ENCODE results near the gene CSTPP1.
"Not testable (repeated sequence)": the region's sequence is repeated elsewhere in the genome, so short reads cannot be mapped to it uniquely, and the experiment has no call there.

CSTPP1 gene

GRCh38 chr11:46913484-46913883 is 23.1 kb upstream of the CSTPP1 start:
- DNase-seq = no peak

GRCh38 chr11:46914363-46914762 is 22.2 kb upstream of the CSTPP1 start:
- no peak for DNase-seq

- no peak for DNase-seq
These were observed 21.7 kb upstream of the CSTPP1 start for GRCh38 chr11:46914910-46915309.

DNA sequence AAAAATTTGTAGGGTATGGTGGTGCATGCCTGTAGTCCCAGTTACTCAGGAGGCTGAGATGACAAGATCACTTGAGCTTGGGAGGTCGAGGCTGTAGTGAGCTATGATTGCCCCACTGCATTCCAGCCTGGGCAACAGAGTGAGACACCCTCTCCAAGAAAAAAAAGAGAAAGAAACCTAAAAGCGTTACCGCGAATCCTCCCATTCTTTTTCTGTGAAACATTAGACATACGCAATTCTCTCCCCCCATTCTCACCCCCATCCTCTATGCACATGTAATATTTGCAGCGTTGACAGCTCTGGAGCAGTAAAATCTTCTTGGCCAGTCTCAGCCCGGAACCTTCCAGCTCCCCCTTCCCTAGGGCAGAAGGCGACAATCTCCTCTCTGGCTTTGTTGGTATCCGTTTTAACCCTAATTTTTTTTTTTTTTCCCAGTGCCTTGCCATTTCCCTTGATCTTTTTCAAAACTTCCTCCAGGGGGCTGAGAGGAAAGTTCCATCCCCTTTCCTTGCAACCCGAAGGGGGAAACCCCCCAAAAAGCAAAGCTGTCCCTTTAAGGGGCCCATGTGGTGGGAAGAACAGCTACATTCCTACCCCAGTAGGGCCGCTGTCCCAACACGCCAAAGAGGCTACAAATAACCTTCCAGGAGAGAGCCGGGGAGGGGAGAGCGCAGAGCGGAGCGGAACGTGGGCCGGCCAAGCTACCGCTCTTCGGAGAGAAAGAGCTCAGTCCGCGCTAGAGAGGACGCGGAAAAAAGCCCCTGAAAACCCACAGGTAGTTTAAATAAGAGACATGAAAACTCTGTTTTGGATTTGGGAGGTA is 20.1 kb upstream of the CSTPP1 start:
- DNase-seq = peak; percentile 32

- DNase-seq = no peak
These were observed 19.3 kb upstream of the CSTPP1 start for GRCh38 chr11:46917109-46917761.

DNA sequence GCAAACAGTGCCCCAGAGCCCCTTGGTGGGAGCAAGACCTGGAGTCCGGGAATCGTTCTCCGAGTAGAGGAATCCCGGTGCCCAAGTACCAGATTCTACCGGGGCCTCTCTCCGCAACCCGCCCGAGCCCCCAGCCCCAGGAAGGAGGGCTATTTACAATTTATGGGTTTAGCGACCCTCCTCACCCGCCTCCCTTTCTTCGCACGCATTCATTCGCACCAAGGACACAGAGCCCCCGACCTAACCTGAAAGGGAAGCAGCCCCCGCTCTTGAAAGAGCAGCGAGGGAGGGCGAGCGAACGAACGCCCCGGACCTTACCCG is 18.8 kb upstream of the CSTPP1 start:
- DNase-seq = no peak

GRCh38 chr11:46918083-46918787 is 18.3 kb upstream of the CSTPP1 start, which contains the start of gene LRP4:
Gene LRP4, minus strand, starts transcription at chr11:46918550. Its CDS starts 171 bp downstream, at chr11:46918379.
- peak; percentile 38 for DNase-seq

- DNase-seq = no peak
These were observed 17.6 kb upstream of the CSTPP1 start for GRCh38 chr11:46918788-46919513.

GRCh38 chr11:46920755-46921154 is 15.8 kb upstream of the CSTPP1 start:
- DNase-seq = no peak

GRCh38 chr11:46927928-46928327 is 8.6 kb upstream of the CSTPP1 start:
- not testable (repeated sequence) for DNase-seq

GRCh38 chr11:46928701-46929100 is 7.9 kb upstream of the CSTPP1 start:
- not testable (repeated sequence) for DNase-seq

DNA sequence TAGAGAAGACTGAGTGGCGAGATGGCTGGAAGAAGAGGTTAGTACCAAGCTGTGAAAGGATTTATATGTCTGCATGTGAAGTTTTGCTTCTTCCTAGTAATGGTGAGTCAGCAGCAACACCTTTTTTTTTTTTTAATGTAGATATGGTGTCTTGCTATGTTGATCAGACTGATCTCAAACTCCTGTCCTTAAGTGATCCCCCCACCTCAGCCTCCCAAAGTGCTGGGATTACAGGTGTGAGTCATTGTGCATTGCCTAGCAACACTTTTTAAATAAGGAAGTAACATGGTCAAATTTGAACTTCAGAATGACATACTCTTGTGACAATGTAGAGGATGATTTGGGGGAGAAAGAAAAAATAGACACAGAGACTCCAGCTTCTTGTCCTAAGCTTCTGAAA is 6.5 kb upstream of the CSTPP1 start:
- DNase-seq = no peak

- no peak for DNase-seq
These were observed 5.6 kb downstream of the CSTPP1 start for GRCh38 chr11:46942172-46942571.

DNA sequence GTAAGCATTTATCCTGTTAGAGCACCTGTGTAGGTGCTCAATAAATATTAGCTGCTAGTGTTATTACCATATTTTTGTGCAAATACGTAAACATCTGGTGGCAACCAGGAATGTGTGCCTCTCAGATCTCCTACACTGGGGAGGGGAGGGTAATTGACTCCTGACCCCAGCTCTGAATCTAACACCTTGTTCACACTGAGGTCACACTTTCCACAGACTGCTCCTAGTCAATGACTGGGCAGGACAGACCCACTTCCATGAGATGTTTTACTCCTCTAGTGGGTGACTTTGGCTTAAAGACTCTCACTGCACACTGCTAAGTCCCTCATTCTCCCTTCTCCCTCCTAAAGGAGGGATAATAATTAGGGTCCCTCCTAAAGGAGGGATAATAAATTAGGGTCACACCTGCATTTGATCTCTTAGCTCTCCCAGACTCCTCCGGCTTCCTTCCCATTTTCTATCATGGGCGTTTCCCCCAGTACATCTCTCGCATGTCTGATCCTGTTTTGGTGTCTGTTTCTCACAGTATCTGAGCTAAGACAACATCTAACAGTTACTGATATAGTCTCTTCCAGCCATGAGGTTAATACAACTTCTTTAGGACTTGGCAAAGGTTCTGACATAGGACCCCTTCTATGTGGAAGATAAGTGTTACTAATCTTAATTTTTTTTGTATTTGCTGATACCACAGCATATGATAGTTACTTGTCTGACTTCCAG is 8.0 kb downstream of the CSTPP1 start:
- DNase-seq = no peak

DNA sequence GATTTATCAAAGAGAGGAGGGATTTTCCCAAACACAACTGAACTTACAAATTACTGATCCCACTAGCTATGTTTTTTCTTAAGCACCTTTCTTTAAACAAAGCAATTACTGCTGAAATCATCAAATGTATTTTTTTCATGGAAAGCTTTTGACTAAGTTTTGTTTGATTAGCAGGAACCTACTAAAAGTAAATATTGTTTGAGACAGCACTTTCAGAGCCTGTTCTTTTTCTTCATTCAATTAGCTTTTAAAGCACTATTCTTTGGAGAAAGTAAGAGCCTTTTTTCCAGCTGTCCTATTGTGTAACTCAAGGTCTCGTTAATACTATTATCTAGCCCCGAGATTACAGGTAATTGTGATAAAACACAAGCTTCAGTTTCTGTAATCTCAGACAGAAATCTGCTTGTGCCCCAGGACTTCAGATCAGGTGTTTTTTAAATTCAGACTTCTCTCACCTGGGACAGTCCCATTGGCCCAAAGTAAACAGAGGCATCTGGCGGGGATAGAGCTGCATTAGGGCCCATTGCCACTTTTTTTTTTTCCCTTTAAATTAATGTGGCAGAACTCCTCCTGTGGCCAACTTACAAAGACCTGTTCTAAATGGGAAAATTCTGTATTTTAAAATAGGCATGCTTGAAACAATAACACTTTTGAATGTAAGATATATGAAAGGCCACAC is 11.0 kb downstream of the CSTPP1 start:
- DNase-seq = no peak

DNA sequence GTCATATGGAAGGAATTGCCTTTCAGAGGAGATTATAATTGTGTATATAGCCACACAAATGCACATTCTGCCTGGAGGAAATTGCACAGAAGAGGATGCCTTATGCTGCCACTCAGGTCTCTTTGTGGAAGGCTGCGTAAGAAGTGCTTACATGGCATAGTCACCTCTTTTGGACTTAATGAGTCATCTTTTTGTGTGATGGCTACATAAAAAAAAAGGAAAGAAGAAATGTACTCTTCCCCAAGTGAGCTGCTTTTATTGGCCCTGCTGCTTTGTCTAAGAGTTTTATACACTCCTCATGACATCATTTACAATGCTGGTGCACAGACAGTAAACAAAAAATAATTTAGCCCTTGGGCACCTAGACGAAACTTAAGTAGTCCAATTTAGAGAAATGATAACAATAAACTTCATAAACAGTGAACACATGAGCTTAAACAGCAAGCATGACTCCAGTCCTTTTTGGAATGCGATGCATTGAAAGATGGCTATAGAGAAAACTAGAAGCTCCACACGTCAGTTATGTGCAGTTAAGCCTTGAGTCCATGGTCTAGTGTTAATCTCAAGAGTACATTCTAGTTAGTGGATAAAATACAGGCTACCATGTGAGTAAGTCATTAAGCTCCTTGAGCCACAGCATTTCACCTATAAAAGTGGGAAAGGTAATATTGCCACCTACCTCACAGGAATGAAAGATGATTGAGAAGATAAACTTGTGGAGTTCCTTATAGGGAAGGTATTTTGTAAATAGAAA is 12.0 kb downstream of the CSTPP1 start:
- DNase-seq = no peak

DNA sequence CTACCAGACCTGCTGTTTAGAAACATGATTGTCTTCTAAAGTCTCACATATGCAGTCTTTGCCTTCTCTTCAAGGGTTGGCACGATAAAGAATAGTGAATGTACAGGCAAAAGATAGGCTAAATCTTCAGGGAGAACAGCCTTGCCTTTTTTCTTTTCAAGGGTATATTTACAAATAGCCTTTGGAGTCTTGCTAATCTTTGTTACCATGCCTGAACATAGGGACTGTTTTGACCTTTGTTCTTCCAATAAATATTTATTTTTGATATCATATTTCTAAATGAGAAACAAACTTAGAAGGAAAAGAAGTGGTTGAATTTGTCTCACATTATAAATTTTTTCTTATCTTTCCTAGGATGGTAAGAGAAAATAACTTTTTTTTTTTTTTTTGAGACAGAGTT is 12.7 kb downstream of the CSTPP1 start:
- no peak for DNase-seq

GRCh38 chr11:46951864-46952263 is 15.3 kb downstream of the CSTPP1 start:
- no peak for DNase-seq

- no peak for DNase-seq
These were observed 16.0 kb downstream of the CSTPP1 start for GRCh38 chr11:46952553-46952952.

- no peak for DNase-seq
These were observed 16.5 kb downstream of the CSTPP1 start for GRCh38 chr11:46953093-46953492.

GRCh38 chr11:46958777-46959176 is 22.2 kb downstream of the CSTPP1 start:
- DNase-seq = no peak
